SK-N-SH (cell line): Measurements from ENCODE around the gene CTAGE8.
"Not testable (repeated sequence)": the region's sequence is repeated elsewhere in the genome, so short reads cannot be mapped to it uniquely, and the experiment has no call there.

Source experiments
- FOXM1 ChIP-seq: IDR thresholded peaks from 2 replicates; pipeline ENCODE4 v1.4.0; 2012; ENCODE audit warnings: low read depth, mild to moderate bottlenecking
- REST ChIP-seq: IDR thresholded peaks from 2 replicates; pipeline ENCODE4 v1.6.1; 2012; ENCODE audit warnings: mild to moderate bottlenecking, low read depth, low read length, moderate library complexity

- not testable (repeated sequence) for TF ChIP-seq FOXM1, REST
These were observed 12.9 kb upstream of the CTAGE8 start for GRCh38 chr7:144281981-144282380.
